IPS-NIHi7 (cell line): ENCODE results near the gene SIK3.
"Not testable (repeated sequence)": the region's sequence is repeated elsewhere in the genome, so short reads cannot be mapped to it uniquely, and the experiment has no call there.

Experiments
- DNase-seq: peaks from one replicate; pipeline ENCODE4 v3.0.0; 2012; ENCODE audit warnings: mixed read lengths; ENCODE audit errors: extremely low spot score

SIK3 gene

GRCh38 chr11:117045956-117046355, 52.3 kb downstream of the SIK3 start:
- no peak for DNase-seq

DNA sequence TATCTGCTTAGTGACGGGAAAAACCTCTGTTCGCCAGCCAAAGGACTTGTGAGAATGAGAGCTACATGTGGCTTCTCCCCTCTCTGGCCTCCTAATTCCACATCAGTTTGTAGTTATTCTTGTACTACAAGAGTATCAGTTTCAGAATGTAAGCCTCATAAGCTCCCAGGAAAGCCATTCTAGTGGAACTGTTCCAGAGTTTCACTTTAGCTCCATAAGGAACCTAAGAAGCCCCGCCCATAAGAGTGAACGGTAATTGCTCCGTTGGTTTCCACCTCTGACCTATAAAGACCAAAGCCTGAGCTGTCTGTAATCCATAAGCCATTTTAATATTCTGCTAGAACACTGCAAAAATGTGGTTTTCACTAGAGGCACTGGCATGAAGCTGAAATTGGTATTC, 53.0 kb downstream of the SIK3 start:
- no peak for DNase-seq

GRCh38 chr11:117044287-117045035, 53.8 kb downstream of the SIK3 start:
- no peak for DNase-seq

DNA sequence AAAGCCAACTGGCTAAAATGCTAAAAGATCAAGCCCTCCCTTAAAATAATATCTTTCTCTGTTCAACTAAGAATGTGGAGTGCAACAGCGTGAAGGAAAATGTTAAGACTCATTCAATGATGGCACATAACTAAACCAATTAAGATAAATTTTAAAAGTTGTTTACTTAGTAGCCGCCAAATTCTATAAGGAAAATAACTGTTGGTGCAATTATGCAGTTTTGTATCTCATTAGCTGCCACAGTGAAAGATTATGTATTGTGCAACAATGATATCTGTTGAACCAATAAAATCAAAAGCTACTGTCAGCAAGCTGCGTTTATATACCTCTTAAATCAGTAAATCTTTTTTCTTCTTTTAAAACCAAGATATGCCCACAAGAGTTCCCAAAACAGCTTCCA, 55.5 kb downstream of the SIK3 start:
- no peak for DNase-seq

- DNase-seq = no peak
These were observed 58.3 kb downstream of the SIK3 start for GRCh38 chr11:117039900-117040299.

DNA sequence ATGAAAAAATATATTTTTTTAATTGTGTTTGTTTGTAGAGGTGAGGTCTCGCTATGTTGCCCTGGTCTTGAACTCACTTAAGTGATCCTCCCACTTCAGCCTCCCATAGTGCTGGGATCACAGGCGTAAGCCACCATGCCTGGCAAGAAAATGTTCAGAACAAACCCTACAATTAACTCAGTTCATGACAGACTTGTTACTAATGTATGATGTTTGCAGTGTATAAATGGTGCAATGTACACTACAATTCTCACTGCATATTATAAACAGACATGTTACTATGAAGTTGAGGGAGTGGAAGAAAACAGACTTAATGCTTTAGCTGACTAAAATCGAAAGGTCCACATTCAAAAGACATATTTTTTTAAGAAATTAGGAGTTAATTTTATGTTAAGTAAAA, 59.0 kb downstream of the SIK3 start:
- DNase-seq = no peak

DNA sequence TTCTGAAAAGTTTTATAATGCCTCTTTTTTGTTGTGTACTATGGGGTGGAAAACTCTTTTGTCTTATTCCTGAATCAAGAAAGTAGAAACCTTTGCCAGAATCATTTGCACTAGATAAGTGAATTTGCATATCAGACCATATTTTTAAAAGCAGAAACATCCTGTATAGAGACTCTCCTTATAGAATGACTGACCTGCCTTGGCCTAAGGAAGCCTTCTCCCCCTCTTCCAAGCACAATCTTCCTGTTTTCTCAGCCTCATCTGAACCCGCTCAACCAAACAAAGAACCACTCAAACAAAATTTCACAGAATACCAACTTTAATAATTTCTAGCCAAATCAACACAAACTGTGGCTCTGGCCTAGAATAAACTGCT, 60.3 kb downstream of the SIK3 start:
- DNase-seq = no peak

DNA sequence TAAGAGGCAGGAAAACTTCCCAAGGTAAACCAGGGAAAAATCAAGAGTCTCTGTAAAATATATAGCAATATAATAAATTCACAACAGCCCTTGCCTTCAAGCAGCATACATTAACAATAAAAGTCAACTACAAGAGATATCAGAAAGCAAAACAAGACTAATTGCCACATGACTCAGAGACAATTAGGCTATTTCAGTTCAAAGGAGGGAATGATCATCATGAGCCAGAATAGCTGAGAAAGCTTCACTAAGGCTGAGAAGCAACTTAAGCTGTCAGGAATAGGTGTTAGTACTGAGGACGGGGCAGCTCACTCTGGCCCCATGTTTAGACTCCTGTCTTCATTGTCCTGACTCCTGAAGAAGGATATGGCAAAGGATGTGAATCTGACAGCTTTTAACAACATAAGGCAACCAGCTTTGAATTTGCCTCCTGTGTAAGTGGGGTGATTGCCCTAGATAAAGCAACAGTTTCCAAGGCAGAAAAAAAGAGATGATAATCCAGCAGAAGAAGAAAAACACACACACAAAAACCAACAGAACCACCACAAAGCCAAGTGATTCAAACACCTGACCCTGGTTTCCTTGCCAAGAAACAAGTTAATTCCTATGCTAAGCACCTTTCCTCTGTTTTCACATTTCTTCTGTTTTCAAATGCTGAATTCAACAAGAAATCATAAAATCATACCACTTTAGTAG, 60.8 kb downstream of the SIK3 start:
- no peak for DNase-seq

DNA sequence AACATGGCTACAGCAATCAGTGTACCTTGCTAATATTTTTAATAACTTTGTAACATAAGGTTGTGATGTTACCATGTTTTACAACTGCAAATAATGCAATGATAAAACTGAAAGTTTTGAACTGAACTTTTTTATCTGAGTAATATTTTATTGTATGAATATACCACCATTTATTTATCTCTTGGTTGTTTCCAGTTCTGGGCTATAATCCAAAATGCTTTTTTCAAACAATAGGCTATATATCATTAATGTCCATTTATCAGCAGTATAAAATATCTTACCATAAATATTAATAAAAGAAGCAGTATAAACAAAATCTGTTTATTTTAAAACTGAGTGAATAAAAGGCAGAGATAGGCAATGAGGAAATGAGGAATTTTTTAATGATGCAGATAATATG, 63.3 kb downstream of the SIK3 start:
- no peak for DNase-seq

- DNase-seq = no peak
These were observed 71.5 kb downstream of the SIK3 start for GRCh38 chr11:117026593-117027330.

GRCh38 chr11:117023707-117024106, 74.5 kb downstream of the SIK3 start:
- DNase-seq = not testable (repeated sequence)

- DNase-seq = no peak
These were observed 75.0 kb downstream of the SIK3 start for GRCh38 chr11:117023178-117023577.

GRCh38 chr11:117022526-117022925, 75.7 kb downstream of the SIK3 start:
- DNase-seq = no peak

- no peak for DNase-seq
These were observed 77.2 kb downstream of the SIK3 start for GRCh38 chr11:117020869-117021564.

DNA sequence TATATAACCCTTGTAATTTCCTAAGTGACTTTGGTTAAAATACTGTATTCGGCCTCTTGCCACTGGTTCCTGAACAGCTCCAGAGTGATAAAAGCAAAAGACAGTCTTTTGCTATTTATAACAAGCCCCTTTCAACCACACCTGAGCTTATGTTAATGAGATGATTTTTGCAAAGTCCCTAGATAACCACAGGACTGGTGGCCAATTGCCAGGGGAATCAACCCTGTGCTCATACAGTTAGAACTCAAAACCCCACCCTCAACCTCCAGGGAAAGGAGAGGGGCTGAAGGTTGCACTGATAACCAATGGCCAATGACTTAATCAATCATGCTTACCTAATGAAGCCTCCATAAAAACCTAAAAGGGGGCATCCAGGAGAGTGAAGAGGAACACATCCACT, 77.9 kb downstream of the SIK3 start:
- no peak for DNase-seq

DNA sequence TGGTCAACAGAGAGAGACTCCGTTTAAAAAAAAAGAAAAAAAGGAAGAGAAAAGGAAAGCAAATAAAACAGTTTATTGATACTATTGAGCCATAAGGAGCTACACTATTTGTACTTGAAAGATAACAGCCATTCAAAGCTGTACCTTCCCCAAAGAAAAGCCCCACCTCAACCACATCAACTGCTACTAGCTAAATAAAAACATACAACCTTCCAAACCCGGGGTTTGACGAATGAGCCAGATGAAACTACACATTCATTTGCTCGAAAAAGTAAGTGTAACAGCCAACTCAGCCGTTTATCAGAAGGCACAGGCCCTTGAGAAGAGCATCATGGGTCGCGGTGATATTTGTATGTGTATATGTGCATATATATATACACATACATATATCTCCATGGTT, 78.4 kb downstream of the SIK3 start:
- no peak for DNase-seq

GRCh38 chr11:117017456-117017855, 80.8 kb downstream of the SIK3 start:
- DNase-seq = no peak

- no peak for DNase-seq
These were observed 81.5 kb downstream of the SIK3 start for GRCh38 chr11:117016747-117017146.

GRCh38 chr11:117016246-117016645, 82.0 kb downstream of the SIK3 start:
- no peak for DNase-seq

GRCh38 chr11:117011541-117011898, 86.7 kb downstream of the SIK3 start:
- no peak for DNase-seq

GRCh38 chr11:117010808-117011540, 87.3 kb downstream of the SIK3 start:
- no peak for DNase-seq
